Psoas muscle (tissue), 8 donors: ENCODE results near the gene BICD1. TPM values are rescaled to one million over a fixed set of nuclear protein-coding genes. Genes with fewer than 3 reads are reported as not detected.

Source experiments
- ATAC-seq, 4 donors: fragments of 200-7000 bp; cut with Tn5 transposase; one replicate each; pipeline ENCODE4 v1.9.1; 2020; ENCODE audit warnings: moderate library complexity in 3 of 4, mild to moderate bottlenecking in 2 of 4
- DNase-seq, 2 donors: peaks; one replicate each; pipeline ENCODE4 v3.0.0-alpha.2; 2020
- H3K27ac ChIP-seq: fragments of 200-600 bp; one replicate; pipeline ENCODE4 v1.8.0; 2022
- H3K27me3 ChIP-seq, 3 donors: fragments of 200-600 bp in 1 of 3; one replicate each; pipeline versions ENCODE4 v1.6.1 to v1.8.0; 2013 to 2022; ENCODE audit warnings: low read length in 2 of 3, mild to moderate bottlenecking in 2 of 3, moderate library complexity in 1 of 3; ENCODE audit not compliant: insufficient read depth in 3 of 3
- H3K36me3 ChIP-seq, 2 donors: fragments of 200-600 bp in 1 of 2; one replicate each; pipeline versions ENCODE4 v1.6.1 to v1.8.0; 2013 to 2022; ENCODE audit warnings: low read depth in 1 of 2, mild to moderate bottlenecking in 1 of 2, moderate library complexity in 1 of 2; ENCODE audit not compliant: insufficient read depth in 1 of 2
- H3K4me1 ChIP-seq: fragments of 200-600 bp; one replicate; pipeline ENCODE4 v1.8.0; 2022
- H3K4me3 ChIP-seq: fragments of 200-600 bp; one replicate; pipeline ENCODE4 v1.8.0; 2022; ENCODE audit warnings: mild to moderate bottlenecking
- H3K9me3 ChIP-seq: fragments of 200-600 bp; one replicate; pipeline ENCODE4 v1.8.0; 2022
- CTCF ChIP-seq: fragments of 200-600 bp; IDR thresholded peaks from one replicate; pipeline ENCODE4 v1.8.0; 2022; ENCODE audit warnings: antibody characterized with exemption
- WGBS, 3 donors: extraction: QIAGEN DNeasy Blood & Tissue Kit; methylation state at CpG; one replicate each; pipeline versions ENCODE4 v1.1.6 to v1.1.7; 2013; 5-methylcytosine and 5-hydroxymethylcytosine counted together
- intact Hi-C, 2 donors: fragments of 100-400 bp; cut with DNase I; formaldehyde crosslinking; loops; one replicate each; pipeline versions ENCODE4 v1.11.0 to v1.14.2; 2022
- polyA plus RNA-seq, 3 donors: library from polyadenylated mRNA; stranded (reverse); fragments of 200-250 nt; gene quantifications; one replicate each; pipeline ENCODE4 v1.2.3, GENCODE V29; 2013
- total RNA-seq, 4 donors: library from RNA; stranded (reverse); fragmentation: NEBNext Ultra II Directional in 2 of 4; extraction: Animal tissue kit (Norgen Biotek cat#: 25700) in 2 of 4; gene quantifications; one replicate each; pipeline versions ENCODE4 v1.2.1 to v1.2.4, GENCODE V29; 2021 to 2023
- donor health status: healthy with polysubstance abuse.
- donor health status: DM: no; HTN: no; CAD: no; lungs with moderate emphysema.
- donor health status: Bipolar disorder and iron deficiency.
- donor health status: healthy.
- donor health status: DM: yes; HTN: yes; CAD: no.
- donor health status: DM: no; HTN: no; CAD: no.
- donor health status: DM: no; HTN: no; CAD: no.
- donor health status: DM: yes; HTN: yes; CAD: no.

The BICD1 gene
- total and polyA plus RNA-seq, 7 donors = 0.55 to 9.8 (median 2.8) TPM

GRCh38 chr12:32265456-32265855 is 158.8 kb downstream of the BICD1 start:
- Histone ChIP-seq H3K4me1 (no peaks in the 10 kb centered on the region), H3K4me3 (no peak overlapping the region), H3K27ac (no peak overlapping the region), H3K27me3 (no peaks in the 10 kb centered on the region), H3K36me3 (no peaks in the 10 kb centered on the region), H3K9me3 (no peaks in the 10 kb centered on the region)
- TF ChIP-seq CTCF = no peak
- ATAC-seq (no peak), DNase-seq (no peak)
- 61 to 66% (median 61%) methylated on average over 7 of the region's 7 CpGs for WGBS, 3 donors
- intact Hi-C loops = loop anchor here in 1 of 2 donors (5.0 kb wide), 1 partner anchor 322 kb away; no protein-coding TSS in a partner anchor

- H3K4me3 ChIP-seq = no peak overlapping the region
- H3K27ac ChIP-seq = no peak overlapping the region
- DNase-seq = no peak
- no peaks in the 10 kb centered on the region for H3K9me3 ChIP-seq
- H3K4me1 ChIP-seq = no peaks in the 10 kb centered on the region
- H3K36me3 ChIP-seq = no peaks in the 10 kb centered on the region
- no peaks in the 10 kb centered on the region for H3K27me3 ChIP-seq
- TF ChIP-seq CTCF = no peak
- intact Hi-C loops = loop anchor here in 1 of 2 donors (5.0 kb wide), 1 partner anchor 321 kb away; no protein-coding TSS in a partner anchor
- no peak for ATAC-seq
- 70 to 74% (median 70%) methylated on average over 3 of the region's 3 CpGs for WGBS, 3 donors
Observed at GRCh38 chr12:32265951-32266350, 159.3 kb downstream of the BICD1 start.

GRCh38 chr12:32266756-32267155 is 160.1 kb downstream of the BICD1 start:
- intact Hi-C loops = loop anchor here in 1 of 2 donors (5.0 kb wide), 1 partner anchor 321 kb away; no protein-coding TSS in a partner anchor
- no peaks in the 10 kb centered on the region for H3K4me1 ChIP-seq
- H3K36me3 ChIP-seq = no peaks in the 10 kb centered on the region
- DNase-seq = no peak
- ATAC-seq = no peak
- no peak for TF ChIP-seq CTCF
- H3K4me3 ChIP-seq = no peak overlapping the region
- 92 to 96% (median 93%) methylated on average over 5 of the region's 5 CpGs for WGBS, 3 donors
- H3K9me3 ChIP-seq = no peaks in the 10 kb centered on the region
- no peak overlapping the region for H3K27ac ChIP-seq
- no peaks in the 10 kb centered on the region for H3K27me3 ChIP-seq

- Histone ChIP-seq H3K4me1 (no peaks in the 10 kb centered on the region), H3K27me3 (no peaks in the 10 kb centered on the region), H3K9me3 (no peaks in the 10 kb centered on the region), H3K27ac (peak overlapping the region; percentile 11), H3K4me3 (no peak overlapping the region), H3K36me3 (no peaks in the 10 kb centered on the region)
- ATAC-seq (no peak), DNase-seq (no peak)
- intact Hi-C loops = no loop called here
- TF ChIP-seq CTCF = no peak
- 62 to 72% (median 72%) methylated on average over 10 of the region's 10 CpGs for WGBS, 3 donors
Observed at GRCh38 chr12:32270818-32271710, 164.4 kb downstream of the BICD1 start.
